Measurements from ENCODE around the gene ALPP. TPM values are rescaled to one million over a fixed set of nuclear protein-coding genes. Genes with fewer than 3 reads are reported as not detected.
"Not testable (repeated sequence)": the region's sequence is repeated elsewhere in the genome, so short reads cannot be mapped to it uniquely, and the experiment has no call there.

Gene ALPP
- polyA plus RNA-seq, 1 donor: 0.06 TPM

- Histone ChIP-seq H3K4me1 (ENCODE audit: control insufficient read depth, insufficient read depth, low read length) (peaks cover 3% of the 10 kb centered on the region), H3K27me3 (ENCODE audit: control insufficient read depth, insufficient read depth, low read length) (peaks cover 69% of the 10 kb centered on the region), H3K36me3 (ENCODE audit: control insufficient read depth, insufficient read depth, low read length) (no peaks in the 10 kb centered on the region), H3K27ac (ENCODE audit: low read length) (no peak overlapping the region), H3K9me3 (ENCODE audit: control insufficient read depth, low read depth, low read length) (peaks cover 6% of the 10 kb centered on the region), H3K4me3 (ENCODE audit: low read length) (no peak overlapping the region)
- DNase-seq: no peak
- no CpG with 5 or more reads among the region's 76 CpGs for WGBS (ENCODE audit: insufficient coverage, low lambda C conversion rate)
These were observed 27.5 kb upstream of the ALPP start for GRCh38 chr2:232350804-232351685.

- Histone ChIP-seq H3K4me1 (ENCODE audit: control insufficient read depth, insufficient read depth, low read length) (peaks cover 3% of the 10 kb centered on the region), H3K9me3 (ENCODE audit: control insufficient read depth, low read depth, low read length) (peaks cover 6% of the 10 kb centered on the region), H3K36me3 (ENCODE audit: control insufficient read depth, insufficient read depth, low read length) (no peaks in the 10 kb centered on the region), H3K4me3 (ENCODE audit: low read length) (no peak overlapping the region), H3K27ac (ENCODE audit: low read length) (no peak overlapping the region), H3K27me3 (ENCODE audit: control insufficient read depth, insufficient read depth, low read length) (peaks cover 69% of the 10 kb centered on the region)
- WGBS (ENCODE audit: insufficient coverage, low lambda C conversion rate): no CpG with 5 or more reads among the region's 73 CpGs
- no peak for DNase-seq
These were observed 26.7 kb upstream of the ALPP start for GRCh38 chr2:232351686-232352510.

DNA sequence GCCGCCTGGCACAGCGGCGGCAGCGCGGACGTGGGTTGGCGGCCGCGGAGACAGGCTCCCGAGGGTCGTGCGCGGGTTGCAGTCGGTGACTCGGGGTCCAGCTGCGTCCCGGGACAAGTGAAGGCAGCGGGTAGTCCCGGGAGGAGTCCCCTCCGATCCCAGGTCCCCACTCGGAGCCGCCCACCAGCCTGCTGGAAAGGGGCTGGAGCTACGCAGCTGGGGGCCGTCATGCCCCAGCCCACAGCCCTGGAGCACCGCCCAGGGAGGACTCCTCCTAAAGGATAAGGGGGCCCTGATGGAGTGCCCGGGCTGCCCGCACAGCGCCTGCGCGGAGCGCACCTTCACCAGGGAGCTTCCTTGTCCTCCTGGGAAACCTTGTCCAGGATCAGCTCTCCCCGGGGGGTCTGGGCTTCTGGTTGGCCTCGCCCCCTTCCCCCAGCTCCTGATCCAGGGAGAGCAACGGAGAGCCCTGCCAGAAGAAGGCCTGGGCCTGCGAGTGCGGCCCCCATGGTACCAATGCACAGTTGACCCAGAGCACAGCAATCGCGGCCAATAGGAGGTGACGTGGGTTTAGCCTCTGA lies 25.9 kb upstream of the ALPP start:
- Histone ChIP-seq H3K36me3 (ENCODE audit: control insufficient read depth, insufficient read depth, low read length) (no peaks in the 10 kb centered on the region), H3K4me3 (ENCODE audit: low read length) (no peak overlapping the region), H3K9me3 (ENCODE audit: control insufficient read depth, low read depth, low read length) (peaks cover 6% of the 10 kb centered on the region), H3K27ac (ENCODE audit: low read length) (no peak overlapping the region), H3K27me3 (ENCODE audit: control insufficient read depth, insufficient read depth, low read length) (peaks cover 64% of the 10 kb centered on the region), H3K4me1 (ENCODE audit: control insufficient read depth, insufficient read depth, low read length) (peaks cover 3% of the 10 kb centered on the region)
- no peak for DNase-seq
- WGBS (ENCODE audit: insufficient coverage, low lambda C conversion rate): no CpG with 5 or more reads among the region's 39 CpGs

- WGBS (ENCODE audit: insufficient coverage, low lambda C conversion rate): no CpG with 5 or more reads among the region's 8 CpGs
- H3K27me3 ChIP-seq (ENCODE audit: control insufficient read depth, insufficient read depth, low read length): peaks cover 62% of the 10 kb centered on the region
- no peak for DNase-seq
- H3K4me1 ChIP-seq (ENCODE audit: control insufficient read depth, insufficient read depth, low read length): peaks cover 3% of the 10 kb centered on the region
- no peak overlapping the region for H3K27ac ChIP-seq (ENCODE audit: low read length)
- H3K36me3 ChIP-seq (ENCODE audit: control insufficient read depth, insufficient read depth, low read length): no peaks in the 10 kb centered on the region
- H3K4me3 ChIP-seq (ENCODE audit: low read length): no peak overlapping the region
- H3K9me3 ChIP-seq (ENCODE audit: control insufficient read depth, low read depth, low read length): peaks cover 6% of the 10 kb centered on the region
These were observed 25.5 kb upstream of the ALPP start for GRCh38 chr2:232353096-232353495.

DNA sequence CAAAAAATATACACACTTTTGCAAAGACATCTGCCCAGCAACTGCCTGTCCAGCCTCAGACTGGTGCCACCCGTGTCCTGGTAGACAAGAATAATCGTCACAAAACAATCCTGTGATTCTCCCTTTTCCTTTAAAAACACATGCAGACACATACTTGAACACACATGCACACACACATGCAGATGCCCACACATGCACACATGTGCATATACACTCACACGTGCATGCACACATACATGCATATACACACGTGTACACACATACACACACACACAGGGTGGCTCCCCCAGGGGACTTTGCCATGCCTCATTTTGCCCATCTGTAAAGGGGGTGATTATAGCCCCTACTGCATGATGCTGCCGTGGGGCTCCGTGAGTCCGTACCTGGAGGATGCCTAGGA lies 24.9 kb upstream of the ALPP start:
- WGBS (ENCODE audit: insufficient coverage, low lambda C conversion rate): no CpG with 5 or more reads among the region's 7 CpGs

DNA sequence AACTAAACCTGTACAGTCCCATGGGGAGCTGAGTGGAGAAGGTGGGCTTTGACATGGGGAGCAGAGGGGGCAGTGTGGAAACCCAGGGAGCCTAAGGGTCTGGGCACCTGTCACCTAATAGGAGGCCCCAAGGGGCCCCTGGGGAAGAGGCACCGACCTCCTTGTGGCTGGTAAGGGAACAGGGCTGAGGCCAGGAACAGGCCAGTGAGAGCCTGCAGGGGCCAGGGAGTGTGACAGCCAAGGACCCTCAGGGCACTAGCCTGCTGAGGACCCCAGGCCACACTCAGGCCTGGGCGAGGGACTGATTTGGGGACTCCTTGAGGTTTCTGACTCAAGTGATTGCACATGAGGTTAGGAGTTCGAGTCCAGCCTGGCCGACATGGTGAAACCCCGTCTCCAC lies 24.5 kb upstream of the ALPP start:
- H3K36me3 ChIP-seq (ENCODE audit: control insufficient read depth, insufficient read depth, low read length): no peaks in the 10 kb centered on the region
- DNase-seq: no peak
- peaks cover 6% of the 10 kb centered on the region for H3K9me3 ChIP-seq (ENCODE audit: control insufficient read depth, low read depth, low read length)
- peaks cover 3% of the 10 kb centered on the region for H3K4me1 ChIP-seq (ENCODE audit: control insufficient read depth, insufficient read depth, low read length)
- H3K27ac ChIP-seq (ENCODE audit: low read length): no peak overlapping the region
- no CpG with 5 or more reads among the region's 5 CpGs for WGBS (ENCODE audit: insufficient coverage, low lambda C conversion rate)
- H3K4me3 ChIP-seq (ENCODE audit: low read length): no peak overlapping the region
- H3K27me3 ChIP-seq (ENCODE audit: control insufficient read depth, insufficient read depth, low read length): peaks cover 55% of the 10 kb centered on the region

More for the DNA sequence above, 24.9 kb upstream of the ALPP start:
- H3K27ac ChIP-seq (ENCODE audit: low read length): no peak overlapping the region
- peaks cover 59% of the 10 kb centered on the region for H3K27me3 ChIP-seq (ENCODE audit: control insufficient read depth, insufficient read depth, low read length)
- no peaks in the 10 kb centered on the region for H3K36me3 ChIP-seq (ENCODE audit: control insufficient read depth, insufficient read depth, low read length)
- H3K4me1 ChIP-seq (ENCODE audit: control insufficient read depth, insufficient read depth, low read length): peaks cover 3% of the 10 kb centered on the region
- H3K4me3 ChIP-seq (ENCODE audit: low read length): no peak overlapping the region
- peaks cover 6% of the 10 kb centered on the region for H3K9me3 ChIP-seq (ENCODE audit: control insufficient read depth, low read depth, low read length)
- no peak for DNase-seq

DNA sequence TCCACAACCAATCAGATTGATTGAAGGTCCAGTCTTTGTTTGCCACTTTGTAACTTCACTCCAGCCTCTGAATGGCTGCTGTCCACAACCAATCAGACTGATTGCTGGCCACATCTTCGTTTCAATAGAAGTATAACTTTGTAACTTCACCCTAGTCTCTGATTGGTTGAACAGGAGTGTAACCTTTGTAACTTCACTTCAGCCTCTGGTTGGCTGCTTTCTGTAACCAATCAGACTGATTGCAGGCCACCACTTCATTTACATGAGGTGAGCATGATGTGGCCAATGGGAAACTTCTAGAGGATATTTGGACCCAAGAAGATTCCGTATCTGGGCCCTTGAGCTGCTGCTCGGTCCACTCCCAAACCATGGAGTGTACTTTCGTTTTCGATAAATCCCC lies 16.9 kb upstream of the ALPP start:
- no peak for DNase-seq
- Histone ChIP-seq H3K4me3 (ENCODE audit: low read length) (no peak overlapping the region), H3K9me3 (ENCODE audit: control insufficient read depth, low read depth, low read length) (no peaks in the 10 kb centered on the region), H3K27me3 (ENCODE audit: control insufficient read depth, insufficient read depth, low read length) (no peaks in the 10 kb centered on the region), H3K4me1 (ENCODE audit: control insufficient read depth, insufficient read depth, low read length) (peaks cover 4% of the 10 kb centered on the region), H3K27ac (ENCODE audit: low read length) (no peak overlapping the region), H3K36me3 (ENCODE audit: control insufficient read depth, insufficient read depth, low read length) (no peaks in the 10 kb centered on the region)
- whole genome bisulfite sequencing (ENCODE audit: insufficient coverage, low lambda C conversion rate): 100% methylated on average over 2 of the region's 5 CpGs

DNA sequence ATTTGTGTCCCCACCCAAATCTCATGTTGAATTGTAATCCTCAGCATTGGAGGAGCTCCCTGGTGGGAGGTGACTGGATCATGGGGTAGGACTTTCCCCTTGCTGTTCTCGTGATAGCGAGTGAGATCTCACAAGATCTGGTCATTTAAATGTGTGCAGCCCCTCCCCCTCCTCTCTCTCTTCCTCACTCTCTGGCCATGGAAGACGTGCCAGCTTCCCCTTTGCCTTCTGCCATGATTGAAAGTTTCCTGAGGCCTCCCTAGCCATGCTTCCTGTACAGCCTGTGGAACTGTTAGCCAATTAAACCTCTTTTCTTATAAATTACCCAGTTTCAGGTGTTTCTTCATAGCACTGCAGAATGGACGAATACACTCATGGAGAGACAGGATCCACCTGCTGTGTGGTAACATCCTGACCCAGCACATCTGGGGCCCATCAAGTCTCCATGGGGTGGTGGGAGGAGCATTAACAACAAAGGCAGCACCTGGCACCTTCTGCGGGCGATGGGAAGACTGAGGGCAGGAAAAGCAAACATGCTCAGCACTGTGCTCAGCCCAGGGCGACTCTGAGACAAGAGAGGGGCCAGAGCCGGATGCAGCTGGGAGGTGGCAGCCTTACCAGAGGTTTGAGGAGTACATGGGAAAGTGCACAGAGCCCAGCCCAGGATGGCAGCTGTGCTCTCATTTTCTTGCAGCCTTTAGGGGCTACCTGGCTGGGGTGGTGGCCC lies 16.2 kb upstream of the ALPP start:
- no peak for DNase-seq
- WGBS (ENCODE audit: insufficient coverage, low lambda C conversion rate): no CpG with 5 or more reads among the region's 8 CpGs
- peaks cover 4% of the 10 kb centered on the region for H3K4me1 ChIP-seq (ENCODE audit: control insufficient read depth, insufficient read depth, low read length)
- no peak overlapping the region for H3K4me3 ChIP-seq (ENCODE audit: low read length)
- H3K27ac ChIP-seq (ENCODE audit: low read length): no peak overlapping the region
- H3K27me3 ChIP-seq (ENCODE audit: control insufficient read depth, insufficient read depth, low read length): no peaks in the 10 kb centered on the region
- no peaks in the 10 kb centered on the region for H3K9me3 ChIP-seq (ENCODE audit: control insufficient read depth, low read depth, low read length)
- H3K36me3 ChIP-seq (ENCODE audit: control insufficient read depth, insufficient read depth, low read length): no peaks in the 10 kb centered on the region

GRCh38 chr2:232363064-232363783 lies 15.3 kb upstream of the ALPP start:
- DNase-seq; H3K36me3 ChIP-seq (ENCODE audit: control insufficient read depth, insufficient read depth, low read length); H3K4me1 ChIP-seq (ENCODE audit: control insufficient read depth, insufficient read depth, low read length); H3K4me3 ChIP-seq (ENCODE audit: low read length); H3K27me3 ChIP-seq (ENCODE audit: control insufficient read depth, insufficient read depth, low read length); H3K27ac ChIP-seq (ENCODE audit: low read length); H3K9me3 ChIP-seq (ENCODE audit: control insufficient read depth, low read depth, low read length): not testable (repeated sequence)
- no CpG with 5 or more reads among the region's 12 CpGs for WGBS (ENCODE audit: insufficient coverage, low lambda C conversion rate)

Measured in large intestine (tissue), 3 donors.